Measurements from ENCODE around the gene MBP. TPM values are rescaled to one million over a fixed set of nuclear protein-coding genes. Genes with fewer than 3 reads are reported as not detected.
A peak's percentile ranks its signal among the peaks of the same experiment; 100 is the strongest.

MBP gene
- total RNA-seq, 1 donor from 2014 or later: 22.4 TPM

- Histone ChIP-seq H3K9ac (ENCODE audit: low read depth in 1 of 3, low read length in 3 of 3) (peak overlapping the region; percentile 45 to 74 (median 63)), H3K4me3 (ENCODE audit: low read length in 3 of 3) (peak overlapping the region; percentile 11 to 65 (median 24)), H3K27me3 (ENCODE audit: control insufficient read depth in 3 of 3, insufficient read depth in 3 of 3, low read length in 3 of 3) (no peaks in the 10 kb centered on the region), H3K4me1 (ENCODE audit: control insufficient read depth in 3 of 3, insufficient read depth in 3 of 3, low read length in 3 of 3) (peaks cover 63 to 68% (median 64%) of the 10 kb centered on the region in 3 donors), H3K9me3 (ENCODE audit: control insufficient read depth in 3 of 3, low read length in 3 of 3) (no peaks in the 10 kb centered on the region), H3K27ac (ENCODE audit: low read depth, low read length) (peak overlapping the region; percentile 76), H3K36me3 (ENCODE audit: control insufficient read depth in 3 of 3, insufficient read depth in 3 of 3, low read length in 3 of 3) (no peaks in the 10 kb centered on the region)
Measured at GRCh38 chr18:77054606-77055428, 77.8 kb downstream of the MBP start.

- H3K36me3 ChIP-seq (ENCODE audit: control insufficient read depth in 3 of 3, insufficient read depth in 3 of 3, low read length in 3 of 3): no peaks in the 10 kb centered on the region
- H3K9me3 ChIP-seq (ENCODE audit: control insufficient read depth in 3 of 3, low read length in 3 of 3): no peaks in the 10 kb centered on the region
- H3K4me3 ChIP-seq (ENCODE audit: low read length in 3 of 3): peak overlapping the region; percentile 11 to 41 (median 24)
- peaks cover 63 to 68% (median 64%) of the 10 kb centered on the region in 3 donors for H3K4me1 ChIP-seq (ENCODE audit: control insufficient read depth in 3 of 3, insufficient read depth in 3 of 3, low read length in 3 of 3)
- peak overlapping the region; percentile 76 for H3K27ac ChIP-seq (ENCODE audit: low read depth, low read length)
- no peaks in the 10 kb centered on the region for H3K27me3 ChIP-seq (ENCODE audit: control insufficient read depth in 3 of 3, insufficient read depth in 3 of 3, low read length in 3 of 3)
- H3K9ac ChIP-seq (ENCODE audit: low read depth in 1 of 3, low read length in 3 of 3): peak overlapping the region in 2 of 3 donors; percentile 42 to 71
Measured at GRCh38 chr18:77054288-77054605, 78.3 kb downstream of the MBP start.

- Histone ChIP-seq H3K4me3 (ENCODE audit: low read length in 3 of 3) (peak overlapping the region in 2 of 3 donors; percentile 11 to 24), H3K4me1 (ENCODE audit: control insufficient read depth in 3 of 3, insufficient read depth in 3 of 3, low read length in 3 of 3) (peaks cover 60 to 66% (median 61%) of the 10 kb centered on the region in 3 donors), H3K9ac (ENCODE audit: low read depth in 1 of 3, low read length in 3 of 3) (peak overlapping the region in 2 of 3 donors; percentile 42 to 71), H3K9me3 (ENCODE audit: control insufficient read depth in 3 of 3, low read length in 3 of 3) (no peaks in the 10 kb centered on the region), H3K36me3 (ENCODE audit: control insufficient read depth in 3 of 3, insufficient read depth in 3 of 3, low read length in 3 of 3) (no peaks in the 10 kb centered on the region), H3K27me3 (ENCODE audit: control insufficient read depth in 3 of 3, insufficient read depth in 3 of 3, low read length in 3 of 3) (no peaks in the 10 kb centered on the region), H3K27ac (ENCODE audit: low read depth, low read length) (peak overlapping the region; percentile 76)
Measured at GRCh38 chr18:77053616-77054287, 78.8 kb downstream of the MBP start.

DNA sequence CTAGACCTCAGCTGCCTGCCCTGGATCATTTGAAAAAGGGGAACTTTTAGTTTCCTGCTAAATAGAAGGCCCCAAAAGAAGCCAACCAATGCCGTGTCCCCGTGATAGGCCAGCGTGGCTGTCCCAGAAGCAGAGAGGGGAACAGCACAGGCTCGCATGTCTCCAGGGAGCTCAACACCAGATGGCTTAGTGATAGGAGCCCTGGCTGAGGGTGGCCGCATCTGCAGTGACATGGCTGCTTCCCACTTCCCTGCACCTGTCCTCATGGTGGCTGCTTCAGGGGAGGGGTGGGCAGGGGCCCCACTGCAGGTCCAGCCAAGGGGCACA lies 79.6 kb downstream of the MBP start:
- Histone ChIP-seq H3K4me3 (ENCODE audit: low read length in 3 of 3) (no peak overlapping the region), H3K9me3 (ENCODE audit: control insufficient read depth in 3 of 3, low read length in 3 of 3) (no peaks in the 10 kb centered on the region), H3K4me1 (ENCODE audit: control insufficient read depth in 3 of 3, insufficient read depth in 3 of 3, low read length in 3 of 3) (peaks cover 55 to 59% (median 56%) of the 10 kb centered on the region in 3 donors), H3K9ac (ENCODE audit: low read depth in 1 of 3, low read length in 3 of 3) (peak overlapping the region; percentile 12 to 29 (median 16)), H3K27ac (ENCODE audit: low read depth, low read length) (peak overlapping the region; percentile 56), H3K27me3 (ENCODE audit: control insufficient read depth in 3 of 3, insufficient read depth in 3 of 3, low read length in 3 of 3) (no peaks in the 10 kb centered on the region), H3K36me3 (ENCODE audit: control insufficient read depth in 3 of 3, insufficient read depth in 3 of 3, low read length in 3 of 3) (no peaks in the 10 kb centered on the region)

DNA sequence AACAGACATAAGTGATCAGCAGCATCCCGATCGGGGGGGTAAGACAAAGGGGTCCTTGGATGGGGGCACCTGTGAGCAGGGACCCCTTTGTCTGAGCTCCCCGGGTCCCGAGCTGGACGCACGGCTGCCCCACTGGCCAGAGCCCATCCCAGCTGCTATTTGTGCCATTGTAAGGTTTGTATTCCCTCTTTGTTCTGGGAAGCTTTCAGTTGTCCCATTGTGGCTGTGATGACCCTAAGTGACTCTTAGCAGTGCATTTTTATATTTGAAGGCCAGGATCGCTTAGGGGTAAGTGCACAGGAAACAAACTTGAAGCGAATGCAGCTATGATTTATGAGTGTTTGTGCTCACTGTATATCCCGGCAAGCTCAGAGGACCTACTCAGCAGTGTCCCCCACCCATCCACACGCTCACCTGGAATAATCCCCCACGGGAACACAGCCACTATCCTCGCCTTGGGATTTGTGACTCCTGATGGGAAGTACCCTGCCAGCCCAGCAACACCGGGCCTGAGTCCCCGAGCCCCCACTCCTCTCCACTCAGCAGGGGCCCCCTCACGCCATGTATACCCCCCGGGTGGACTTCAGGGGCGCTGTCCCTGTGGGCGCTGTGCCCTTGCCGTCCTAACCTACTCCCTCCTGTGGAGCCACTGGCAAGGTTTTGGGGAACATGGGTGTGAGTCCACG lies 80.1 kb downstream of the MBP start:
- Histone ChIP-seq H3K27ac (ENCODE audit: low read depth, low read length) (peak overlapping the region; percentile 56), H3K4me1 (ENCODE audit: control insufficient read depth in 3 of 3, insufficient read depth in 3 of 3, low read length in 3 of 3) (peaks cover 54 to 57% (median 56%) of the 10 kb centered on the region in 3 donors)

DNA sequence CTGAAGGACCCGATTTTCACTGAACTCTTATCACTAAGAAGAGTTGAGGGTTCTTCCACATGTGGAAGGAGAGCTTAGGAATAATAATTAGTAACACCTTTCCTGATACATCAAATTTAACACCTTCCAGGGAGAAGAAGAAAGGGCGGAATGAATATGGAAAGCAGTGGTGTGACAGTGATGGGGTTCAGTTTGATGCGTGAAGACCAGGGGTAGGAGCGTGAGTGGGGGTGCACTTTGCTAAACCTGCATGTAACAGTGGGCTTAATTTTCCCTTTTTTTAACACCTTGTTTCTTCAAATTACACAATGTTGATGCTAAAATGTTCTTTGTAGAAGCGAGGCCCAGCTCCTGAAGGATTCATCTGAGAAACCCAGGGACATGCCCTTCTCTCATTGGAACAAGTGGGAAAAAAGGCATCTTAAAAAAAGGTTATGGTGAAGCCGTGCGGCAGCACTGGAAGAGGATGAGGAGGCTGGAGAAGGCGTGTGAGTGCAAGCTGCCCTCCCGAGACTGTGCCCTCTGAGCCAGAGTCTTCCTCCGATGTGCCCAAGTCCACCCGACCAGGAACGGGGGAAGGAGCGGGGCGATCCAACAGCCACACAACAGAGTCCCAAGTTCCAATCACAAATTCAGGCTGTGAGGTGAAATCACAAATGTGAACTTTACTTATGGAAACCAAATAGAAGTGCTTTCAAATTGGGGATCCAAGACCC lies 80.8 kb downstream of the MBP start:
- no peaks in the 10 kb centered on the region for H3K27me3 ChIP-seq (ENCODE audit: control insufficient read depth in 3 of 3, insufficient read depth in 3 of 3, low read length in 3 of 3)
- no peak overlapping the region for H3K4me3 ChIP-seq (ENCODE audit: low read length in 3 of 3)
- no peak overlapping the region for H3K9ac ChIP-seq (ENCODE audit: low read depth in 1 of 3, low read length in 3 of 3)
- peaks cover 47 to 50% (median 49%) of the 10 kb centered on the region in 3 donors for H3K4me1 ChIP-seq (ENCODE audit: control insufficient read depth in 3 of 3, insufficient read depth in 3 of 3, low read length in 3 of 3)
- H3K9me3 ChIP-seq (ENCODE audit: control insufficient read depth in 3 of 3, low read length in 3 of 3): no peaks in the 10 kb centered on the region
- H3K27ac ChIP-seq (ENCODE audit: low read depth, low read length): peak overlapping the region; percentile 56
- peaks cover 0 to 6% (median 6%) of the 10 kb centered on the region in 3 donors for H3K36me3 ChIP-seq (ENCODE audit: control insufficient read depth in 3 of 3, insufficient read depth in 3 of 3, low read length in 3 of 3)

More for the DNA sequence above, 80.1 kb downstream of the MBP start:
- Histone ChIP-seq H3K9ac (ENCODE audit: low read depth in 1 of 3, low read length in 3 of 3) (peak overlapping the region; percentile 12 to 29 (median 16)), H3K4me3 (ENCODE audit: low read length in 3 of 3) (no peak overlapping the region), H3K27me3 (ENCODE audit: control insufficient read depth in 3 of 3, insufficient read depth in 3 of 3, low read length in 3 of 3) (no peaks in the 10 kb centered on the region), H3K36me3 (ENCODE audit: control insufficient read depth in 3 of 3, insufficient read depth in 3 of 3, low read length in 3 of 3) (peaks cover 0 to under 1% (median 0%) of the 10 kb centered on the region in 3 donors), H3K9me3 (ENCODE audit: control insufficient read depth in 3 of 3, low read length in 3 of 3) (no peaks in the 10 kb centered on the region)

- Histone ChIP-seq H3K36me3 (ENCODE audit: control insufficient read depth in 3 of 3, insufficient read depth in 3 of 3, low read length in 3 of 3) (peaks cover 0 to 12% (median 6%) of the 10 kb centered on the region in 3 donors), H3K4me1 (ENCODE audit: control insufficient read depth in 3 of 3, insufficient read depth in 3 of 3, low read length in 3 of 3) (peaks cover 29 to 32% (median 31%) of the 10 kb centered on the region in 3 donors), H3K4me3 (ENCODE audit: low read length in 3 of 3) (no peak overlapping the region), H3K27ac (ENCODE audit: low read depth, low read length) (peak overlapping the region; percentile 8), H3K9ac (ENCODE audit: low read depth in 1 of 3, low read length in 3 of 3) (no peak overlapping the region), H3K27me3 (ENCODE audit: control insufficient read depth in 3 of 3, insufficient read depth in 3 of 3, low read length in 3 of 3) (no peaks in the 10 kb centered on the region), H3K9me3 (ENCODE audit: control insufficient read depth in 3 of 3, low read length in 3 of 3) (no peaks in the 10 kb centered on the region)
Measured at GRCh38 chr18:77049938-77050337, 82.6 kb downstream of the MBP start.

DNA sequence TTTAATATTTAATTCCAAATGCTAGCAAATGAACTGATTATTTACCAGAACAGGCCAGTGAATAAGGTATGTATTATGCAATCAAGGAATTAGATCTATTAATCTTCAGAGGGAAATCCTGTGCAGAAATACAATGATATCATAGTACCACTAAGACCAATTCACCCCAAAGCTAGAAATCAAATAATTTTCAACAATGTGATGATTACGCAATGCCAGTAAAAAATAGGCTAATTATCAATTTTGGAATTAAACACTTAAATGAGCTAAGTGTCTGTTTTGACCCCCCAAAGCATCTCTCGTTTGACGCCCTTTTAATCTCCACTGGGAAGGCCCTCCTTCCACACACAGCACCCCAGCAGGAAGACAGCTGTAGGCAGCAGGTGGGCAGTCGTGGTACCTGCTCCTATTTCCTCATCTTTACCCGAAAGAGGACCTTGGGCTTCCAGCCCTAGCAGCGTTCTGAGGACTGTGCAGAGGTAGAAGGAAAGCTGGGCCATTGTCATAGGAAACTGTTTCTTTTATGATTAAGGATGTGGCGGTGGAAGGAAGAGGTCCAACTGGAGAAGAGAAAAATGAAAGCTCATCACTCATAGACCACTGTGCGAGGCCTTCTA lies 84.7 kb downstream of the MBP start:
- H3K9me3 ChIP-seq (ENCODE audit: control insufficient read depth in 3 of 3, low read length in 3 of 3): no peaks in the 10 kb centered on the region
- H3K9ac ChIP-seq (ENCODE audit: low read depth in 1 of 3, low read length in 3 of 3): no peak overlapping the region
- H3K27ac ChIP-seq (ENCODE audit: low read depth, low read length): no peak overlapping the region
- peaks cover 0 to 14% (median 8%) of the 10 kb centered on the region in 3 donors for H3K36me3 ChIP-seq (ENCODE audit: control insufficient read depth in 3 of 3, insufficient read depth in 3 of 3, low read length in 3 of 3)
- H3K4me1 ChIP-seq (ENCODE audit: control insufficient read depth in 3 of 3, insufficient read depth in 3 of 3, low read length in 3 of 3): peaks cover 8 to 15% (median 12%) of the 10 kb centered on the region in 3 donors
- no peaks in the 10 kb centered on the region for H3K27me3 ChIP-seq (ENCODE audit: control insufficient read depth in 3 of 3, insufficient read depth in 3 of 3, low read length in 3 of 3)
- no peak overlapping the region for H3K4me3 ChIP-seq (ENCODE audit: low read length in 3 of 3)

GRCh38 chr18:77046994-77047393 lies 85.6 kb downstream of the MBP start:
- H3K27me3 ChIP-seq (ENCODE audit: control insufficient read depth in 3 of 3, insufficient read depth in 3 of 3, low read length in 3 of 3): no peaks in the 10 kb centered on the region
- no peaks in the 10 kb centered on the region for H3K9me3 ChIP-seq (ENCODE audit: control insufficient read depth in 3 of 3, low read length in 3 of 3)
- no peak overlapping the region for H3K4me3 ChIP-seq (ENCODE audit: low read length in 3 of 3)
- peaks cover 2 to 14% (median 9%) of the 10 kb centered on the region in 3 donors for H3K4me1 ChIP-seq (ENCODE audit: control insufficient read depth in 3 of 3, insufficient read depth in 3 of 3, low read length in 3 of 3)
- no peak overlapping the region for H3K9ac ChIP-seq (ENCODE audit: low read depth in 1 of 3, low read length in 3 of 3)
- H3K36me3 ChIP-seq (ENCODE audit: control insufficient read depth in 3 of 3, insufficient read depth in 3 of 3, low read length in 3 of 3): peaks cover 0 to 14% (median 8%) of the 10 kb centered on the region in 3 donors
- H3K27ac ChIP-seq (ENCODE audit: low read depth, low read length): no peak overlapping the region

All from skeletal muscle tissue (tissue), 4 donors.